Measurements from ENCODE around the gene ELMOD2. TPM values are rescaled to one million over a fixed set of nuclear protein-coding genes. Genes with fewer than 3 reads are reported as not detected.

The ELMOD2 gene
- total RNA-seq, 1 experiment from 2014 or later, result 34.2 TPM

GRCh38 chr4:140581078-140581477 lies 57.1 kb downstream of the ELMOD2 start:
- DNase-seq (ENCODE audit: low read depth), result no peak

DNA sequence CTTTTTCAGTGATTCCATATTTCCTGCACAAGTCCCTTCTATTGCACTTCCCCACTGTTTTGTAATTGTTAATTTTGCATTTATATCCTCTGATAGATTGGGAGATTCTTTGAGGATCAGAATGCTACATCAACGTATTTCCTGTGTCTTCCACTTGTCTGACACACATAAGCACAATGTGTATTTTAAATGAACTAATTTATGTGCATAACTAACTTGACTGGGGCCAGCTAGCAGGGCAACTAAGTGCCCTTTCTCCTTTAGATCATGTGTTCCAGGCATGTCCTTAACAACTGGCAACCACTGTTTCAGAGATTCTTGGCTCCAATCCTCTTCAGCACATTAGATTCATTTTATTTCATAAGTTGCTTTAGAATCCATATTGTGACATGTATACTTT lies 60.5 kb downstream of the ELMOD2 start:
- no peak for DNase-seq (ENCODE audit: low read depth)

GRCh38 chr4:140595065-140595464 lies 71.1 kb downstream of the ELMOD2 start:
- no peak for DNase-seq (ENCODE audit: low read depth)

DNA sequence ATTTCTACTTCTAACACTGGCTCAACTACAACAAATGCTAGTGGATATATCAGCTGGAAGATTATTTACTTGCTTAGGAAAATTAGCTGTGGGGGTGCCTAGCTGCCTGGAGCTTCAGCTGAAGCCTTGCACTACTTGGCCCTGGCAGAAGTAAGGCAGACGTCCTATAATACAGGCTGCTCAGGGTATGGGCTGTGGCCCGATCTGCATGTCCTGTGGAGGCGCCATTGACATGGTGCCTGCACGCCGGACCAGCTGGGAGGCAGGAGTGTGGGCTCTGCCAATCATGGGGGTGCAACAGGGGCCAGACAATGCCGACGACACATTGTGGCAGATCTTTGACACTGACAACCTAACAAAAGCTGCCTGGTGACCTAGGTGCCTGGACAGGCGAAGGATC lies 76.4 kb downstream of the ELMOD2 start:
- DNase-seq (ENCODE audit: low read depth), result no peak

DNA sequence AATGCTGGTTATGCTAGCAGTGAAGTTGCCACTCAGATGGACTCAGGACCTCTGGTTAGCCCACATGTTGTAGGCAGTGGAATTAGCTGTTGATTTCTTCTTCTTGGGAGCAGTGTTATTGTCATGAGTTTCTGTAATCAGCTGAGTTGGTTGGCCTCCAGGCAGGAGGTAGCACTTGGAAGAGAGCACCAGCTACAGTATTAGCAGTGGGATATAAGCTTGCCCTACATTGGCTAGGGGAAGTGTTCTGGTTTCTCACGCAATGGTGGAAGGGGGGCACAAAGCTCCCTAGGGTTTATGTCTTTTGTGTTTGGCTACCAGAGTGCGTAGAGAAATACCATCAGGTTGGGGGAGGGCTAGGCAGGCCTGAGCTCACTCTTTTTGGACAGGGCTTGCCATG lies 78.7 kb downstream of the ELMOD2 start:
- DNase-seq (ENCODE audit: low read depth), result no peak

DNA sequence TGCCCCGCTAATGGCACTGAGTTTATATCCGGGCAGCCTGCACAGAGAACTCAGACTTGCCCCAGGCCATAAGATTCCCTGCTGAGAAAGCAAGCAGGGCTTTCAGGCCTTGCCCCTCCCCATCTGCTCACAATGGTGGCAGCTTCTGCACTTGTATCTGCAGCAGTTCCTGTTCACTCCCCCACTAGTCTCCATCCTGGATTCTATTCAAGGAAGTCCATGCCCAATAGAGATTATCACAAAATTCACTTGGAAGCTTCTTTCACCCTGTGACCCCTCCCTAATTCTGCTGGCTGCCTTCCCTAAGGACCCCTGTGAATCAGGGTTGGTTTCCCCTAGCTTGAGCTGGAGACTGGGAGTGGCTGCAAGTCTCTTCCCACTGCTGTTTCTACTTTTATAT lies 79.3 kb downstream of the ELMOD2 start:
- no peak for DNase-seq (ENCODE audit: low read depth)

Other genes starting within 250 kb of the ELMOD2 start
- 80.9 and 86.6 TPM in 2 replicates for gene SCOC, start 150.5 kb upstream of the ELMOD2 start, total RNA-seq (2014; rRNA removed)
- gene CLGN, start 96.5 kb upstream of the ELMOD2 start, total RNA-seq (2014; rRNA removed), result not detected in 2 replicates
- gene MGAT4D, start 25.9 kb upstream of the ELMOD2 start, total RNA-seq (2014; rRNA removed), result not detected in 2 replicates
- not detected in 2 replicates for gene UCP1, start 44.8 kb downstream of the ELMOD2 start, total RNA-seq (2014; rRNA removed)
- 20.3 and 22.9 TPM in 2 replicates for gene TBC1D9, start 232.2 kb downstream of the ELMOD2 start, total RNA-seq (2014; rRNA removed)

Data from LHCN-M2 (cell line).